ENCODE measurements around the gene PURB.
"Not testable (repeated sequence)": the region's sequence is repeated elsewhere in the genome, so short reads cannot be mapped to it uniquely, and the experiment has no call there.

The PURB gene

GRCh38 chr7:44847920-44848634 lies 37.3 kb downstream of the PURB start, which contains the start of gene H2AZ2:
H2AZ2 (minus strand) TSS chr7:44848087; CDS start chr7:44847971, 116 bp downstream.
- Histone ChIP-seq H3K4me3 (ENCODE audit: insufficient read depth in 1 of 2, low read depth in 1 of 2, low read length in 2 of 2) (peak within 1 kb of the TSS; percentile 89 to 93), H3K9ac (ENCODE audit: low read length) (peak within 1 kb of the TSS; percentile 94), H2AK5ac (ENCODE audit: low read length, severe bottlenecking) (no peak within 1 kb of the TSS), H3K36me3 (ENCODE audit: control insufficient read depth in 1 of 2, insufficient read depth in 2 of 2, low read depth in 1 of 2, low read length in 2 of 2) (no peaks in the 10 kb centered on the region), H3K23ac (ENCODE audit: low read length in 2 of 2) (no peak within 1 kb of the TSS), H3K9me3 (ENCODE audit: control insufficient read depth, low read length) (no peaks in the 10 kb centered on the region), H3K14ac (ENCODE audit: low read length in 2 of 2) (peak within 1 kb of the TSS in 1 of 2 experiments; percentile 83), H2BK12ac (ENCODE audit: low read length in 2 of 2) (no peak within 1 kb of the TSS), H3K4me1 (ENCODE audit: control insufficient read depth, insufficient read depth, low read depth, low read length) (peaks cover 5% of the 10 kb centered on the region), H3K18ac (ENCODE audit: low read depth in 1 of 2, low read length in 2 of 2) (peak within 1 kb of the TSS; percentile 75 to 96), H2AFZ (ENCODE audit: low read depth, low read length) (peak within 1 kb of the TSS; percentile 63), H4K91ac (ENCODE audit: low read length) (peak within 1 kb of the TSS; percentile 92), H4K8ac (ENCODE audit: low read length) (peak within 1 kb of the TSS; percentile 90), H2BK15ac (ENCODE audit: low read depth, poor library complexity, severe bottlenecking) (peak within 1 kb of the TSS; percentile 97), H3K79me1 (replicated peaks; ENCODE audit: low read length, poor library complexity, severe bottlenecking) (no peaks in the 10 kb centered on the region), H3K27ac (ENCODE audit: low read length, poor library complexity, severe bottlenecking) (peak within 1 kb of the TSS; percentile 78), H3K4me2 (ENCODE audit: low read length, poor library complexity, severe bottlenecking) (peak within 1 kb of the TSS; percentile 79), H3K27me3 (ENCODE audit: control insufficient read depth in 1 of 2, insufficient read depth in 1 of 2, low read length in 2 of 2) (no peaks in the 10 kb centered on the region), H2BK120ac (ENCODE audit: low read depth, low read length) (peak within 1 kb of the TSS; percentile 92), H3K4ac (ENCODE audit: low read depth in 1 of 2, low read length in 2 of 2) (peak within 1 kb of the TSS in 1 of 2 experiments; percentile 93), H2BK5ac (ENCODE audit: low read depth, low read length, poor library complexity, severe bottlenecking) (peak within 1 kb of the TSS; percentile 79)
- under 1% methylated on average over 59 of the region's 70 CpGs for WGBS
- peak; percentile 100 for DNase-seq

GRCh38 chr7:44847509-44847919 lies 37.8 kb downstream of the PURB start:
- Histone ChIP-seq H4K91ac (ENCODE audit: low read length) (peak overlapping the region; percentile 89), H2BK15ac (ENCODE audit: low read depth, poor library complexity, severe bottlenecking) (peak overlapping the region; percentile 97), H2AFZ (ENCODE audit: low read depth, low read length) (no peak overlapping the region), H2BK5ac (ENCODE audit: low read depth, low read length, poor library complexity, severe bottlenecking) (peak overlapping the region; percentile 79), H3K4me3 (ENCODE audit: insufficient read depth in 1 of 2, low read depth in 1 of 2, low read length in 2 of 2) (peak overlapping the region; percentile 86 to 89), H3K9me3 (ENCODE audit: control insufficient read depth, low read length) (no peaks in the 10 kb centered on the region), H3K14ac (ENCODE audit: low read length in 2 of 2) (peak overlapping the region in 1 of 2 experiments; percentile 83), H3K4ac (ENCODE audit: low read depth in 1 of 2, low read length in 2 of 2) (peak overlapping the region in 1 of 2 experiments; percentile 93), H3K4me2 (ENCODE audit: low read length, poor library complexity, severe bottlenecking) (peak overlapping the region; percentile 79), H2BK12ac (ENCODE audit: low read length in 2 of 2) (no peak overlapping the region), H2BK120ac (ENCODE audit: low read depth, low read length) (peak overlapping the region; percentile 92), H3K4me1 (ENCODE audit: control insufficient read depth, insufficient read depth, low read depth, low read length) (peaks cover 5% of the 10 kb centered on the region), H3K79me1 (replicated peaks; ENCODE audit: low read length, poor library complexity, severe bottlenecking) (no peaks in the 10 kb centered on the region), H3K18ac (ENCODE audit: low read depth in 1 of 2, low read length in 2 of 2) (peak overlapping the region; percentile 75 to 96), H3K27me3 (ENCODE audit: control insufficient read depth in 1 of 2, insufficient read depth in 1 of 2, low read length in 2 of 2) (no peaks in the 10 kb centered on the region), H2AK5ac (ENCODE audit: low read length, severe bottlenecking) (no peak overlapping the region), H3K36me3 (ENCODE audit: control insufficient read depth in 1 of 2, insufficient read depth in 2 of 2, low read depth in 1 of 2, low read length in 2 of 2) (no peaks in the 10 kb centered on the region), H4K8ac (ENCODE audit: low read length) (peak overlapping the region; percentile 90), H3K27ac (ENCODE audit: low read length, poor library complexity, severe bottlenecking) (peak overlapping the region; percentile 78), H3K23ac (ENCODE audit: low read length in 2 of 2) (no peak overlapping the region), H3K9ac (ENCODE audit: low read length) (peak overlapping the region; percentile 94)
- WGBS, result 2% methylated on average over 23 of the region's 36 CpGs
- peak; percentile 91 for DNase-seq

GRCh38 chr7:44846816-44847508 lies 38.4 kb downstream of the PURB start:
- H2AFZ ChIP-seq (ENCODE audit: low read depth, low read length), result no peak overlapping the region
- H2BK15ac ChIP-seq (ENCODE audit: low read depth, poor library complexity, severe bottlenecking), result no peak overlapping the region
- H3K4ac ChIP-seq (ENCODE audit: low read depth in 1 of 2, low read length in 2 of 2), result no peak overlapping the region
- no peaks in the 10 kb centered on the region for H3K9me3 ChIP-seq (ENCODE audit: control insufficient read depth, low read length)
- H2BK5ac ChIP-seq (ENCODE audit: low read depth, low read length, poor library complexity, severe bottlenecking), result no peak overlapping the region
- no peak overlapping the region for H4K8ac ChIP-seq (ENCODE audit: low read length)
- peak overlapping the region; percentile 94 for H3K9ac ChIP-seq (ENCODE audit: low read length)
- no peak overlapping the region for H2BK120ac ChIP-seq (ENCODE audit: low read depth, low read length)
- peak overlapping the region; percentile 79 for H3K4me2 ChIP-seq (ENCODE audit: low read length, poor library complexity, severe bottlenecking)
- peak overlapping the region; percentile 86 to 89 for H3K4me3 ChIP-seq (ENCODE audit: insufficient read depth in 1 of 2, low read depth in 1 of 2, low read length in 2 of 2)
- DNase-seq, result no peak
- H3K36me3 ChIP-seq (ENCODE audit: control insufficient read depth in 1 of 2, insufficient read depth in 2 of 2, low read depth in 1 of 2, low read length in 2 of 2), result no peaks in the 10 kb centered on the region
- peak overlapping the region; percentile 78 for H3K27ac ChIP-seq (ENCODE audit: low read length, poor library complexity, severe bottlenecking)
- H3K23ac ChIP-seq (ENCODE audit: low read length in 2 of 2), result no peak overlapping the region
- no peak overlapping the region for H2BK12ac ChIP-seq (ENCODE audit: low read length in 2 of 2)
- no peak overlapping the region for H3K14ac ChIP-seq (ENCODE audit: low read length in 2 of 2)
- 4% methylated on average over 12 of the region's 12 CpGs for WGBS
- no peaks in the 10 kb centered on the region for H3K27me3 ChIP-seq (ENCODE audit: control insufficient read depth in 1 of 2, insufficient read depth in 1 of 2, low read length in 2 of 2)
- H3K4me1 ChIP-seq (ENCODE audit: control insufficient read depth, insufficient read depth, low read depth, low read length), result peaks cover 5% of the 10 kb centered on the region
- no peak overlapping the region for H2AK5ac ChIP-seq (ENCODE audit: low read length, severe bottlenecking)
- H4K91ac ChIP-seq (ENCODE audit: low read length), result no peak overlapping the region
- H3K18ac ChIP-seq (ENCODE audit: low read depth in 1 of 2, low read length in 2 of 2), result no peak overlapping the region
- H3K79me1 ChIP-seq (replicated peaks; ENCODE audit: low read length, poor library complexity, severe bottlenecking), result no peaks in the 10 kb centered on the region

GRCh38 chr7:44846390-44846789 lies 38.9 kb downstream of the PURB start:
- H2BK5ac ChIP-seq (ENCODE audit: low read depth, low read length, poor library complexity, severe bottlenecking); H3K4ac ChIP-seq (ENCODE audit: low read depth in 1 of 2, low read length in 2 of 2); H2AFZ ChIP-seq (ENCODE audit: low read depth, low read length); H3K27me3 ChIP-seq (ENCODE audit: control insufficient read depth in 1 of 2, insufficient read depth in 1 of 2, low read length in 2 of 2); H3K9me3 ChIP-seq (ENCODE audit: control insufficient read depth, low read length); H3K4me1 ChIP-seq (ENCODE audit: control insufficient read depth, insufficient read depth, low read depth, low read length); DNase-seq; H2AK5ac ChIP-seq (ENCODE audit: low read length, severe bottlenecking); H4K91ac ChIP-seq (ENCODE audit: low read length); H3K27ac ChIP-seq (ENCODE audit: low read length, poor library complexity, severe bottlenecking); H3K36me3 ChIP-seq (ENCODE audit: control insufficient read depth in 1 of 2, insufficient read depth in 2 of 2, low read depth in 1 of 2, low read length in 2 of 2); H4K8ac ChIP-seq (ENCODE audit: low read length); H3K79me1 ChIP-seq (replicated peaks; ENCODE audit: low read length, poor library complexity, severe bottlenecking); H3K23ac ChIP-seq (ENCODE audit: low read length in 2 of 2); H2BK12ac ChIP-seq (ENCODE audit: low read length in 2 of 2); H2BK15ac ChIP-seq (ENCODE audit: low read depth, poor library complexity, severe bottlenecking); H3K14ac ChIP-seq (ENCODE audit: low read length in 2 of 2); H3K18ac ChIP-seq (ENCODE audit: low read depth in 1 of 2, low read length in 2 of 2); H2BK120ac ChIP-seq (ENCODE audit: low read depth, low read length): not testable (repeated sequence)
- WGBS, result 79% methylated on average over 11 of the region's 11 CpGs
- Histone ChIP-seq H3K9ac (ENCODE audit: low read length) (peak overlapping the region; percentile 94), H3K4me3 (ENCODE audit: insufficient read depth in 1 of 2, low read depth in 1 of 2, low read length in 2 of 2) (peak overlapping the region in 1 of 2 experiments; percentile 86), H3K4me2 (ENCODE audit: low read length, poor library complexity, severe bottlenecking) (peak overlapping the region; percentile 79)

Data from mesenchymal stem cell (in vitro differentiated cells and primary cell).